ENCODE data around the gene CPT1C. TPM values are rescaled to one million over a fixed set of nuclear protein-coding genes. Genes with fewer than 3 reads are reported as not detected.

CPT1C gene
- total and polyA plus RNA-seq, 11 donors = 1.00 to 6.0 (median 2.2) TPM

GRCh38 chr19:49744946-49745381, 54.0 kb downstream of the CPT1C start:
- H3K4me1 ChIP-seq = no peaks in the 10 kb centered on the region
- no peaks in the 10 kb centered on the region for H3K36me3 ChIP-seq
- DNase-seq (no peak), ATAC-seq (no peak)
- no peaks in the 10 kb centered on the region for H3K27me3 ChIP-seq
- intact Hi-C loops (cut with DNase I) = no loop called here
- H3K4me3 ChIP-seq = no peak overlapping the region
- no peaks in the 10 kb centered on the region for H3K9me3 ChIP-seq
- no peak overlapping the region for H3K27ac ChIP-seq
- WGBS, 4 donors = 94 to 97% (median 96%) methylated on average over 23 of the region's 23 CpGs
- no peak for TF ChIP-seq CTCF (IDR thresholded peaks at IDR 0.05)
- TF ChIP-seq POLR2A (IDR thresholded peaks at IDR 0.05) = no peak

- intact Hi-C loops (cut with DNase I) = no loop called here
Measured at GRCh38 chr19:49746206-49746958, 55.5 kb downstream of the CPT1C start.

GRCh38 chr19:49749055-49749716, 58.3 kb downstream of the CPT1C start:
- TF ChIP-seq POLR2A (IDR thresholded peaks at IDR 0.05) (no peak), CTCF (IDR thresholded peaks at IDR 0.05) (no peak)
- ATAC-seq (peak in 2 of 4 donors; percentile 24 to 36), DNase-seq (no peak)
- no peak overlapping the region for H3K27ac ChIP-seq
- H3K36me3 ChIP-seq = no peaks in the 10 kb centered on the region
- peaks cover 0 to 7% (median 0%) of the 10 kb centered on the region in 12 donors for H3K9me3 ChIP-seq
- no peak overlapping the region for H3K4me3 ChIP-seq
- intact Hi-C loops (cut with DNase I) = no loop called here
- H3K4me1 ChIP-seq = peaks cover 0 to 5% (median 0%) of the 10 kb centered on the region in 12 donors
- H3K27me3 ChIP-seq = no peaks in the 10 kb centered on the region
- 72 to 87% (median 77%) methylated on average over 6 of the region's 6 CpGs for WGBS, 4 donors

More at GRCh38 chr19:49746206-49746958, 55.5 kb downstream of the CPT1C start:
- peaks cover 0 to 2% (median 0%) of the 10 kb centered on the region in 12 donors for H3K4me1 ChIP-seq
- no peak for TF ChIP-seq POLR2A (IDR thresholded peaks at IDR 0.05)
- no peak for TF ChIP-seq CTCF (IDR thresholded peaks at IDR 0.05)
- no peaks in the 10 kb centered on the region for H3K36me3 ChIP-seq
- H3K27ac ChIP-seq = no peak overlapping the region
- DNase-seq (peak; percentile 29 to 79 (median 58)), ATAC-seq (peak in 3 of 4 donors; percentile 35 to 77 (median 44))
- H3K9me3 ChIP-seq = no peaks in the 10 kb centered on the region
- peak overlapping the region in 2 of 12 donors; percentile 3 to 11 for H3K4me3 ChIP-seq
- no peaks in the 10 kb centered on the region for H3K27me3 ChIP-seq
- WGBS, 4 donors = 45 to 53% (median 47%) methylated on average over 44 to 52 of the region's 52 CpGs

GRCh38 chr19:49749771-49750170, 58.9 kb downstream of the CPT1C start:
- ATAC-seq (no peak), DNase-seq (no peak)
- TF ChIP-seq POLR2A (IDR thresholded peaks at IDR 0.05) (no peak), CTCF (IDR thresholded peaks at IDR 0.05) (no peak)
- intact Hi-C loops (cut with DNase I) = no loop called here
- 54 to 68% (median 59%) methylated on average over 1 of the region's 1 CpG for WGBS, 4 donors
- Histone ChIP-seq H3K27ac (no peak overlapping the region), H3K4me3 (no peak overlapping the region), H3K9me3 (peaks cover 0 to 7% (median 0%) of the 10 kb centered on the region in 12 donors), H3K27me3 (no peaks in the 10 kb centered on the region), H3K4me1 (peaks cover 0 to 5% (median 0%) of the 10 kb centered on the region in 12 donors), H3K36me3 (no peaks in the 10 kb centered on the region)
